DOHH2 (cell line): ENCODE data around the gene ZNF214.

Experiments
- EZH2phosphoT487 ChIP-seq: fragments of 200-600 bp; sonication (generic); IDR thresholded peaks from 2 replicates; pipeline ENCODE4 v1.6.1; 2017; ENCODE audit warnings: borderline replicate concordance, mild to moderate bottlenecking, antibody characterized with exemption, low read length, moderate library complexity, mixed read lengths
- TF ChIP-seq, protein P1 (sequence below): fragments of 200-600 bp; sonication (generic); IDR thresholded peaks from one replicate; pipeline ENCODE4 v1.5.1; 2014; ENCODE audit warnings: antibody characterized with exemption, mild to moderate bottlenecking, low read depth, low read length; ENCODE audit not compliant: poor library complexity, severe bottlenecking

DNA sequence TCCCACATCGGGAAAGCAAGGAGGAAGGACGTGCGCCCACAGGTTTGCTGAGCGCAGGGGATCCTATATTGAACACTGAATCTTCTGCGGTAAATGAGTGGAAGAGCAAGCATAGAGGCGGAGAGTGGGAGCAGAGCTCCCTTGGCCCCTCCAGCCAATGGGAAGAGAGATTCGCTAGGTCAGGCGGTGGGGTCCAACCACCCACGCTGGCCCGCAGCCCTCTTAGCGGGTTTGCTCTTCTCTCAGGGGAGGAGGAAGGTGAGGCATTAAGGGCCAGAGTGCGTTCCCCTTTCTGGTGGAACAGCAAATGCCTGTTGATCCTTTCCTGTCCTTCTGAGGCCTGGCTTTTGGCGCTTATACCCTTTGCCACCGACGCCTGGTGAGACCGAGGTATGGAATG is 10.7 kb upstream of the ZNF214 start:
- TF ChIP-seq, protein P1, sequence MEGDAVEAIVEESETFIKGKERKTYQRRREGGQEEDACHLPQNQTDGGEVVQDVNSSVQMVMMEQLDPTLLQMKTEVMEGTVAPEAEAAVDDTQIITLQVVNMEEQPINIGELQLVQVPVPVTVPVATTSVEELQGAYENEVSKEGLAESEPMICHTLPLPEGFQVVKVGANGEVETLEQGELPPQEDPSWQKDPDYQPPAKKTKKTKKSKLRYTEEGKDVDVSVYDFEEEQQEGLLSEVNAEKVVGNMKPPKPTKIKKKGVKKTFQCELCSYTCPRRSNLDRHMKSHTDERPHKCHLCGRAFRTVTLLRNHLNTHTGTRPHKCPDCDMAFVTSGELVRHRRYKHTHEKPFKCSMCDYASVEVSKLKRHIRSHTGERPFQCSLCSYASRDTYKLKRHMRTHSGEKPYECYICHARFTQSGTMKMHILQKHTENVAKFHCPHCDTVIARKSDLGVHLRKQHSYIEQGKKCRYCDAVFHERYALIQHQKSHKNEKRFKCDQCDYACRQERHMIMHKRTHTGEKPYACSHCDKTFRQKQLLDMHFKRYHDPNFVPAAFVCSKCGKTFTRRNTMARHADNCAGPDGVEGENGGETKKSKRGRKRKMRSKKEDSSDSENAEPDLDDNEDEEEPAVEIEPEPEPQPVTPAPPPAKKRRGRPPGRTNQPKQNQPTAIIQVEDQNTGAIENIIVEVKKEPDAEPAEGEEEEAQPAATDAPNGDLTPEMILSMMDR = no peak
- TF ChIP-seq EZH2phosphoT487 = no peak
